GM19455 (cell line): ENCODE measurements around the gene PKP1.
"Not testable (repeated sequence)": the region's sequence is repeated elsewhere in the genome, so short reads cannot be mapped to it uniquely, and the experiment has no call there.

Source experiments
- ATAC-seq: cut with Tn5 transposase; IDR thresholded peaks from one replicate; pipeline ENCODE4 v1.9.1; 2021; ENCODE audit not compliant: unreplicated experiment

PKP1 gene, protein sequence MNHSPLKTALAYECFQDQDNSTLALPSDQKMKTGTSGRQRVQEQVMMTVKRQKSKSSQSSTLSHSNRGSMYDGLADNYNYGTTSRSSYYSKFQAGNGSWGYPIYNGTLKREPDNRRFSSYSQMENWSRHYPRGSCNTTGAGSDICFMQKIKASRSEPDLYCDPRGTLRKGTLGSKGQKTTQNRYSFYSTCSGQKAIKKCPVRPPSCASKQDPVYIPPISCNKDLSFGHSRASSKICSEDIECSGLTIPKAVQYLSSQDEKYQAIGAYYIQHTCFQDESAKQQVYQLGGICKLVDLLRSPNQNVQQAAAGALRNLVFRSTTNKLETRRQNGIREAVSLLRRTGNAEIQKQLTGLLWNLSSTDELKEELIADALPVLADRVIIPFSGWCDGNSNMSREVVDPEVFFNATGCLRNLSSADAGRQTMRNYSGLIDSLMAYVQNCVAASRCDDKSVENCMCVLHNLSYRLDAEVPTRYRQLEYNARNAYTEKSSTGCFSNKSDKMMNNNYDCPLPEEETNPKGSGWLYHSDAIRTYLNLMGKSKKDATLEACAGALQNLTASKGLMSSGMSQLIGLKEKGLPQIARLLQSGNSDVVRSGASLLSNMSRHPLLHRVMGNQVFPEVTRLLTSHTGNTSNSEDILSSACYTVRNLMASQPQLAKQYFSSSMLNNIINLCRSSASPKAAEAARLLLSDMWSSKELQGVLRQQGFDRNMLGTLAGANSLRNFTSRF

DNA sequence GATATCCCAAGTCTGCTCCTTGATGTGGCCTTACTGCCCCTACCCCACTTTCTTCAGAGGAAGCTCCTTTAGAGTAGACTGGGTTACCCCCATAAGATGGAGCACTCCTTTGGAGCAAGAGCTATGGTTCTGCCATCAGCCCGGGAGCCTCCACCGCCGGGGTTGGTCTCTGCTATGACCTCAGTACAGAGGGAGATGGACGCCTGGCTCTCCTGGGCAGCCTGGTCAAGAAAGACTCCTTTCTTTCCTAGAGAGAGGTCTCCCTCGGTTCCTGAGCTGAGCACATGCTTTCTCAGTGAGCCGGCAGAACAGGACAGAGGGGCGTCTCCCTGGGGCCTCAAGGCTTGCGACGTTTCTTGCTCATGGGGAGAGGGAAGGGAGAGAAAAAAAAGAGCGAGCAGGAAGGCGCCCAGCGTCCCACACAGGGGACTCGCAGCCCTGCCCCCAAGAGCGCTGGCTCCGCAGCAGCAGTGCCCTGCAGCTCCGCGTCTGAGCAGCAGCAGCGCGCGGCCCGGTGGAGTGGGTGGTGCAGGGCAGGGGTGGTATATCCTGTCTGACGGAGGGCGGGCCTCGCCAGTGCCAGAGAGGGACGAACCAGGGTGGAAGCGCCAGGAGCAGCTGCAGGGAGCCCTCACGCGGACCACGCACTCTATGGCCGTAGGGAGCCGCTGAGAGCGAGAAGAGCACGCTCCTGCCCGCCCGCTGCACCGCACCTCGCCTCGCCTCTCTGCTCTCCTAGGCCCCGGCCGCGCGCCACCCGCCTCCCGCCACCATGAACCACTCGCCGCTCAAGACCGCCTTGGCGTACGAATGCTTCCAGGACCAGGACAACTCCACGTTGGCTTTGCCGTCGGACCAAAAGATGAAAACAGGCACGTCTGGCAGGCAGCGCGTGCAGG, at the start of gene PKP1:
Gene PKP1, plus strand, starts transcription at position 576 of the 899 bp plus-strand sequence. Its CDS starts 197 bp downstream, at position 773.
- no peak for ATAC-seq

DNA sequence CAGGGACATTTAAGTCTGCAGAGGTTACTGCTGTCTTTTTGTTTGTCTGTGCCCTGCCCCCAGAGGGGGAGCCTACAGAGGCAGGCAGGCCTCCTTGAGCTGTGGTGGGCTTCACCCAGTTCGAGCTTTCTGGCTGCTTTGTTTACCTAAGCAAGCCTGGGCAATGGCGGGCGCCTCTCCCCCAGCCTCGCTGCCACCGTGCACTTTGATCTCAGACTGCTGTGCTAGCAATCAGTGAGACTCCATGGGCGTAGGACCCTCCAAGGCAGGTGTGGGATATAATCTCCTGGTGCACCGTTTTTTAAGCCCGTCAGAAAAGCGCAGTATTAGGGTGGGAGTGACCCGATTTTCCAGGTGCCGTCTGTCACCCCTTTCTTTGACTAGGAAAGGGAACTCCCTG, 43.7 kb upstream of the PKP1 start:
- not testable (repeated sequence) for ATAC-seq

DNA sequence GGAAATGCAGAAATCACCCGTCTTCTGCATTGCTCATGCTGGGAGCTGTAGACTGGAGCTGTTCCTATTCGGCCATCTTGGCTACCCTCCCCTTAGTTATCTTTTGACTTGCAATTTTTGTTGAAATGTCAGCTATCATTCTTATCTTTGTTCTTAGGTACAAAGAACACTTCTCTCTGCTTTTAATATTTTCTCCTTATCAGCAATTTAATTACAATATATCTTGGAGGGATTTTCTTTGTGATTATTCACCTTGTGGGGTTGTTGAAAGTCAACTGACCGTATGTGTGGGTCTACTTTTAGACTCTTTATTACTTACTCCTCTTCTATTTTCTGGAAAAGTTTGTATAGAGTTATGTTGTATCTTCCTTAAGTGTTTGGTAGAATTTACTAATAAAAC, 43.1 kb upstream of the PKP1 start:
- no peak for ATAC-seq

DNA sequence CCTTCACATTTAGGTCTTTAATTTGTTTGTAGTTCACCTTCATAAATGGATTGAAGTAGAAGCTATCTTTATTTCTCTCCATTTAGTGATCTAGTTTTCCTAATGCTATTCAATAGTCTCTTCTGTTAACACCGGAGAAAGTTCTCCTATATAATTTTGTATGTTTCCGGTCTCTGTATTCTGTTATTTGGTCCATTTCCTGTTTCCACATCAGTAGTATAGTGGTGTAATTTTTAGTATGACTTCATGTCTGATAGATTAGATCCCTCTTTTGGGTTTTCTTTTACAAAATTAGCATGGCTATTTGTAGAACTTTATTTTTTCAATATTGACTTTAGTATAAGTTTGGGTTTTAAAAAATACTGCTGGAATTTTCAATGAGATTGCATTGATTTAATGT, 41.6 kb upstream of the PKP1 start:
- ATAC-seq: no peak

DNA sequence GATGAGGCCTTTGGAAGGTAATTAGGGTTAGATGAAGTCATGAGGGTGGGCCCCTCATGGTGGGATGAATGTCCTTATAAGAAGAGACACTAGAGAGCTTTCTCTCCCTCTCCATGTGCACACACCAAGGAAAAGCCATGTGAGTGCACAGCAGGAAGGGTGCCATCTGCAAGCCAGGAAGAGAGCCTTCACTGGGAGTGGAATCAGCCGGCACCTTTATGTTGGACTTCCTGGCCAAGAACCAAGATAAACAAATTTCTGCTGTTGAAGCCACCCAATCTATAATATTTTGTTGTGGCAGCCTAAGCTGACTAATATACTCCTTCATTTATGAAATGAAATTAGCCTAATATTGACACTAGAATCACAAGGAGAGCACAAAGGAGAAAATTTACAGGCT, 38.2 kb upstream of the PKP1 start:
- ATAC-seq: no peak

DNA sequence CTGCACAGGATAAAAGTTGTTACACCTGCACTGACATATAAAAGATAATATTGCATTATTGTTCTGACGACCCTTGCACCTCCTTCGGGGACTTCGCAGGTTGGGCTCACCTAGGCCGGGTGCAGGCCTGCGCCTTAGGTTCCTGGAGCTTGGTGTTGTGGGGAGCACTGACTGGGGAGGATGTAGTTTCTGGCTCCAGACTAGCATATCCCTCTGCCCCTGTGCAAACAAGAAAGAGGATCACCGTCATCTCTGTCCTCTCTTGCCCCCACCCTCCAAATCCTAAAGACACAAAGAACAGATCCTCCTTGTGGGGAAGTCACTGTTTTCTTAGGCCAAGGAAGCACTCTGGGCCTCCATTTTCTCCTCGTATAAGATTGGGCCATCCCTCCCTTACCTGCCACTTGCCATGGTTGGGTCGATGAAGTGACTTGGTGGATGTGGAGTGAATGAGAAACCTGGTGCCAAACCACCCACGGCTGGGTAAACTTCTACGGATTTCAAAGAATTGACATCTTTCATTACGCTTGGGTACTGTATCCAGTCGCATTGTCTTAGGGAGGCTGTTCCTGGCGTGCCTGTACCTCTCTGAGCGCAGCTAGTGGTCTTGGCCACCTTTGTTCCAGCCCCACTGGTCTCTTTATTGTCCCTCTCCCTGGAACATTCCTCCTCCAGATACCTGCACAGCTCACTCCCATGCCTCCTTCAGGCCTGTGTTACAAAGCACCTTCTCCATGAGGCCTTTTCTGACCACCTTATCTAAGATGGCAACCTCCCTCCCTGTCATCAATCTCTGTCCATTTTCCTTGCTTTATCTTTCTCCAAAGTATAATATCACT, 34.4 kb upstream of the PKP1 start:
- ATAC-seq: no peak

DNA sequence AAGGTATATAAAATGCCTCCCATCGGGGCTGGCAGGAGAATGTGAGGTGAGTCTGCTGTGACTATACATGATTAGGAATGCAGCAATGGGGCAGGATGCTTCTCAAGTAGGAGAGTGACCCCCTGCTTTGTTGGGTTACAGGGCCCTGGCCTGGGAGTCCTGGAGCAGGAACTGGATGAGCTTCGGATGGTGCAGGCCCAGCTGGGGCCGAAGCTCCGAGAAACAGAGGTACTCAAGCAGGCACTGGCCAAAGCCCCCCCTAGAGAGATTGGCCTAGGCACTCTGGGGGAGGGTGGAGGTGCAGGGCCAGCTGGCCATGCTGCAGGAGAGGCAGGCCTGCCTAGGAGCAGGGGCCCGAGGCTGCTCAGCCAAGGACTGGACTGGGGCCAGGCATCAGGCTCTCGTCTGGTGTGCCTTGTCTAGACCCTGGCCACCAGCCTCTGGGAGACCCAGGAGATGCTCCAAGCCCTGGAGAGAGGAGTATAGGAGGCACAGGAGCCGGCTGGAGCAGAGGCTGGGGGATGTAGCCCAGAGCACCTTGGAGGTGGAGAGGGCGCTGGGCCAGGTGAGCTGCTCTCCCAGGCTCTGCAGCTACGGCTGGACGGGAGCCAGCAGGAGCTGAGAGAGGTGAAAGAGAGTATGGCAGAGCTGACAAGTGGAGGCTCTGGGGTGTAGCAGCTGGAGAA, 32.8 kb upstream of the PKP1 start:
- ATAC-seq: no peak

DNA sequence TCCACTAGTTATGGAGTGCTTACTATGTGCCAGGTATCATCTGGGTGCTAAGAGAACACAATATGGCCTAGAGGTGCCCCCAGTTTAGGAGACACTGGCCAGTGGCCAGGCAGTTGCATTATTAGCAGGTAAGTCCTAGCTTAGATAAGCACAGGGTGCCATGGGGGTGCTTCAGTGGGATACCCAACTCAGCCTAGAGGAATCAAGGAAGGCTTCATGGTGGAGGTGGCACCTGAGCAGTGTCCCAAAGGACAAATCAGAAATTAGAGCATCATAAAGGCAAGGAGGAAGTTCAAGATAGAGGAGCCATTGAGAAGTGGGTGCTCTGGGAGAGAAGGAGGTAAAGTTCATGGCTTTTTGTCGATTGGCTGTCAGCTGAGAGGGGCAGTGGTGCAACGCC, 31.9 kb upstream of the PKP1 start:
- ATAC-seq: no peak

DNA sequence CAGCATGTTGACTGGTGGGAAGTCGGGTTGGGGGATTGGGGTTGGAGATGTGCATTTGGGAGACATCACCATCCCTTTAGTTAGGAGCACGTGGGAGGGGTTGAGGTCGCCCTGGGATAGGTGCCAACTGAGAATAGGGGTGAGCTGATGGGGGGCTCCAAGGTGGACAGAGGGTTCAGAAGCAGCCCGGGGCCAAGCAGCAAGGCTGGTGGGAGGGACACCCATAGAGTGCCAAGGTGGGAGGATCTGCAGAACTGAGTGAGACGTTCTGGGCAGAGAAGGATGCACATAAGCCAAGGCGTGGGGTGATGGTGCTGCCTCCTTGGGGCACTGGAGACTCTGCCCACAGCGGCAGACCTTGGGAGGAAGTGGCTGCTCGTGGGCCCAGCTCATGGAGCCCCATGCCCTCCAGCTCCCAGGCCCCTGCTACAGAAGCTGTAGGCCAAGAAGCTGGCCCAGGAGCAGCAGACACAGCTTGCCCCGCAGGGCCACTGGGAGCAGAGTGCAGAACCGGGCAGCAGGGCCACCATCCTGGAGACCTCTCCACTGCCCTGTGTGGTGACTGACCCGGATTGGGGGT, 31.4 kb upstream of the PKP1 start:
- no peak for ATAC-seq

DNA sequence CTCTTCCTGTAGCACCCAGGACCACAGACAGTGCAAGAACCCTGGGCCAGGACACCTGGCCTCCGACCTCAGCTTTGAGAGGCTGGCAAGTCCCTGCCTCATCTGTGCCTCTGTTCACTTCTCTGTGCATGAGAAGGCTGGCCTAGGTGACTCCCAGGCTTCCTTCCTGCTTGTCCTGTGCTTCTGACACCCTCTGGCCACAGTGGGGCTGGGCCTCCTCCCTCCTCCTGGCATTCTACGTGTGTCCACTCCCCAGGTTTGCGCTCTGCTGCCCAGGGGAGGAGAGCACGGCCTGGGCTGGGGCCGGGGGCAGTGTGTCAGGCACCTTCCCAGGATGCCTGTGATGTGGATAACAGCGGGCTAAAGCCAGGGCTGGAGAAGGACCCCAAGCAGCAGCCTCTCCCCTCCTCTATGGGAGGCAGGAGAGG, 30.3 kb upstream of the PKP1 start:
- no peak for ATAC-seq

DNA sequence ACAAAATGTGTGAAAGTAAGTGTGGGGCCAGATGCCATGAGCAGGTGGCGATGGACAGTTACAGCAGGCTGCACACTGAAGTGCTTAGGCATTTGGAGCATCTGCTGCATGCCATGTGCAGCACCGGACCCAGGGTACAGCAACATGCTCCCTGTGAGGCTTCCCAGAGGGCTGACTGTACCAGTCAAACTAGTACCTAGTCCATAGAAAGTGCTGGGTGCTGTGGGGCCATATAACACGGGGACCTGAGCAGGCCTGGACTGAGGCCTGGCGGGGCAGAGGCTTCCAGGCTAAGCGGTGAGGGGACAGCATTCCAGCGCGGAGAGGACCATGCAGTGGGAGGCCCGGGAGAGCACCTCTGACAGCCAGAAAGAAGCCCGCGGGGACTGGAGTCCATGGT, 29.9 kb upstream of the PKP1 start:
- no peak for ATAC-seq

DNA sequence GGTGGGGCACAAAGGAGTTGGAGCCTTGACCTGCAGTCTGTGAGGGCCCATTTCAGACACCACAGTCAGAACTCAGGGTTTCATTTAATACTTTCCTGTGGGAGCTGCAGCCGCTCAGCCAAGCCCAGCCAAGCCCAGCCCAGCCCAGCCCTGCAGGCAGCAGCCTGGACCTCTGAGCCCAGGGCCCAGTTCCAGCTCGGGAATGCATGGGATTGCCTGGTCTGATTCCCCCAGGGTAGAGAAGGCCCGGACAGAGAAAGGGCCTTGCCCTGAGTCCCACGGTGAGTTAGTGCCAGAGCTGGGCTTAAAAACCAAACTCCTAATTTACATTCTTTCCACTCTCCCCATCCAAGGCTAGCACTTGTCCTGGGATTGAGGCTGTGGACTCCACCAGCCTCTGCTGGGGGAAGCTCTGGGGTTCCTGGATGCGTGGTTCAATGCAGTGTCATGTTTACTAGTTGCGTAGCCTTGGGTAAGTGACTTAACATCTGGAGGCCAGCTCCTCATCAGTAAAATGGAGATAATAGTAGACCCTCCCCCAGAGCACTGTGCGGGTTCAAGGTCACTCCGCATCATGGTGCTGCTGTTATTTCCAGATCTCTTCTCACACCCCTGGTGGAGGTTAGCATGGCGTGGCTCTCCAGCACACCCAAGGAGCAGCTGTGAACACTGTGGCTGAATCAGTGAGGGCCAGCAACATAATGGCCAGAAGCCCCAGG, 29.2 kb upstream of the PKP1 start:
- no peak for ATAC-seq

DNA sequence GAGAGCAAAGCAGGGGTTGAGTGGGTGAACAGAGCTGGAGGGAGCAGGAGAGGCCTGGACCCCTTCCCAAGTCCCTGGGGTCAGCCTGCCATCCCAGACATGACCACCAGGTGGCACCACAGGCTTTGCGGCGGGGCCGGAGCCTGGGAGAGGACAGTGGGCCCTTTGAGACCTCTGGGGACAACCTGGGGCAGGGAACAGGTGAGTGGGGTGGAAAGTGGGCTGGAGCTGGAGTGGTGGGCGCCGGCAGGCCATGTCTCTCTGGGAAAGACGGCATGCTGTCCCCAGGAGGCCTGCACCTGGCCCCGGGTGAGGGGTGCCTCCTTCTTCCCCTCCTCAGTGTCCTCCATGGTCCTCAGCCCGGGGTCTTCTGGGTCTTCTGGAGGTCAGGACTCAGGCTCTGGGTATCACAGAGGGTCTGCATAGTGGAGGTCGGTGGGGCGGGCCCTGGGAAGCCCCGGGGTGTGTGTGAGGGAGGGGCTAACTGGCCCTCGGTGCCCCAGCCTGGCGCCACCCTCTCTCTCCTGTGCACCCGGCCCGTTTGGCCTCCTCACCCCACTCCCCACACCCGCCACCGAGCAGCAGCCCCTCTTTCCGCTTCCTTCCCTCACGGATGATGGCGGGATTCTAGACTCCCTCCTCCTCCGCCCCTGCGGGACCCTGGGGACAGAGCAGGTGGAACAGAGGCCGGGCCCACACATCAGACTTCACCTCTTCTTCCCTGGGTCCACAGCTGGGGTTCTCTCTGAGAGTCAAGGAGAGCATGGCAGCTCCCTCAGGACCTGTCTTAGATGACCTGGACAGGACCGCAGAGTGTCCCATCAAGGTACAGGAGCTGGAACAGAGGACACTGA, 28.5 kb upstream of the PKP1 start:
- no peak for ATAC-seq

DNA sequence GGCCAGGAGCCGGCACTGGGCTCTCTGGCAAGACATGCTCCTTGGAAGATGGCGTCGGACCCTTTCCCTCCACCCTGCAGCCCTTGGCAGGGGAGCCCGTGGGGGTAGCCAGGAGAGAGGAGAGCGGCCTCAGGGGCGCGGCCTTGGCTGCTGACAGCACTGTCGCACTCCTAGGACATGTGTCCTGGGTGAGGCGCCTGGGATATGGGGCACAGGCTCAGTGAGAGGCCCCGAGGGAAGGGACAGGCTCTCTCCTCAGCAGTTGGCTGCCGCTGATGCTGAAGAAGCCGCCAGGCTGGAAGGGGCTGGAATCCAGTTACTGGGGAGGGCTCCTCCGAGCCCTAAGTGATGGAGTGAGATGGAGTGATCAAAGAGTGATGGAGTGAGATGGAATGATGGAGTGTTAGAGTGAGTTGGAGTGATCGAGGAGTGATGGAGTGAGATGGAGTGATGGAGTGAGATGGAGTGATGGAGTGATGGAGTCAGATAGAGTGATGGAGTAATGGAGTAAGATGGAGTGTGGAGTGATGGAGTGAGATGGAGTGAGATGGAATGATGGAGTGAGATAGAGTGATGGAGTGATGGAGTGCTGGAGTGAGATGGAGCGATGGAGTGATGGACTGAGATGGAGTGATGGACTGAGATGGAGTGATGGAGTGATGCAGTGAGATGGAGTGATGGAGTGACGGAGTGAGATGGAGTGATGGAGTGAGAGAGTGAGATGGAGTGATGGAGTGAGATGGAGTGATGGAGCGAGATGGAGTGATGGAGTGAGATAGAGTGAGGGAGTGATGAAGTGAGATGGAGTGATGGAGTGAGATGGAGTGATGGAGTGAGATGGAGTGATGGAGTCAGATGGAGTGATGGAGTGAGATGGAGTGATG, 27.6 kb upstream of the PKP1 start:
- ATAC-seq: no peak

DNA sequence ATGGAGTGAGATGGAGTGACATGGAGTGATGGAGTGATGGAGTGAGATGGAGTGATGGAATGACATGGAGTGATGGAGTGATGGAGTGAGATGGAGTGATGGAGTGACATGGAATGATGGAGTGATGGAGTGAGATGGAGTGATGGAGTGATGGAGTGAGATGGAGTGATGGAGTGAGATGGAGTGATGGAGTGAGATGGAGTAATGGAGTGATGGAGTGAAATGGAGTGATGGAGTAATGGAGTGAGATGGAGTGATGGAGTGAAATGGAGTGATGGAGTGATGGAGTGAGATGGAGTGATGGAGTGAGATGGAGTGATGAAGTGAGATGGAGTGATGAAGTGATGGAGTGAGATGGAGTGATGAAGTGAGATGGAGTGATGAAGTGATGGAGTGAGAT, 25.2 kb upstream of the PKP1 start:
- not testable (repeated sequence) for ATAC-seq

DNA sequence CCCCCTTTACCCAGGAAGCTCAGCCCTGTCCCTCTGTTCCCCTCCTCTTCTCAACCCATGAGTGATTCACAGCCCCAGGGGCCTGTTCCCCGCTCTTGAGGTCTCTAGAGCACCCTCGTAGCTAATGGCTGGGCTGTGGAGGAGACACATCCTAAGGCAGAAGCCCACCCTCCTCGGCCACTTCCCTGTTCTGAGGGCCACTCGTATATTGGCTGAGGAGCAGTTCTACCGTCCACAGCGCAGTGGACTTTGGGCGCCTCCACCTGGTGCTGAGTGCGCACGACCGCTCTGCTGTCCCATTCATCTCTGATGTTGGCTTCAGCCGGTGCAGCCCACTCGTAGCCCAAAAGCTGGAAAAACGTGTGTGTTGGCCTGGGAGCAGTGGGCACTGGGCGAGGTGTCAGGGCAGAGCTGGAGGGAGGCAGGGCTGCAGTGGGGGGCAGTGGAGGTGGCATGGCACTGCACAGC, 24.5 kb upstream of the PKP1 start:
- ATAC-seq: no peak
